Transverse colon (tissue), 4 donors: ENCODE data around the gene CAPN13. TPM values are rescaled to one million over a fixed set of nuclear protein-coding genes. Genes with fewer than 3 reads are reported as not detected.

Source experiments
- DNase-seq: peaks from one replicate; pipeline ENCODE4 v3.0.0-alpha.2; 2019
- H3K27ac ChIP-seq, 4 donors: fragments of 200-600 bp; sonication (generic); 2 replicates each; pipeline ENCODE4 v1.5.1; 2016 to 2018; ENCODE audit warnings: inconsistent platforms in 4 of 4
- H3K27me3 ChIP-seq: fragments of 200-600 bp; sonication (generic); 2 replicates; pipeline ENCODE4 v1.5.1; 2017; ENCODE audit warnings: inconsistent platforms
- H3K36me3 ChIP-seq, 4 donors: fragments of 200-600 bp; sonication (generic); 2 replicates each; pipeline ENCODE4 v1.5.1; 2017 to 2019; ENCODE audit warnings: inconsistent platforms in 4 of 4
- H3K4me1 ChIP-seq, 4 donors: fragments of 200-600 bp; sonication (generic); 2 replicates each; pipeline ENCODE4 v1.5.1; 2017 to 2020; ENCODE audit warnings: inconsistent platforms in 4 of 4
- H3K4me3 ChIP-seq, 4 donors: fragments of 200-600 bp; sonication (generic); 1 replicate in 1 of 4; 2 replicates in 3 of 4; pipeline versions ENCODE4 v1.5.1 to v1.6.1; 2017 to 2019; ENCODE audit warnings: inconsistent platforms in 4 of 4
- H3K9me3 ChIP-seq, 2 donors: fragments of 200-600 bp; sonication (generic); 2 replicates each; pipeline ENCODE4 v1.5.1; 2017 to 2019; ENCODE audit warnings: inconsistent platforms in 2 of 2
- EP300 ChIP-seq: sonication (generic); formaldehyde crosslinking; IDR thresholded peaks from one replicate; pipeline ENCODE4 v1.6.1; 2017; ENCODE audit warnings: antibody characterized with exemption, low read depth
- POLR2A ChIP-seq: fragments of 450-650 bp; IDR thresholded peaks from one replicate; pipeline ENCODE4 v1.6.1; 2016; ENCODE audit warnings: antibody characterized with exemption, mild to moderate bottlenecking, moderate library complexity
- POLR2AphosphoS5 ChIP-seq, 3 donors: sonication (generic); formaldehyde crosslinking; IDR thresholded peaks; one replicate each; pipeline ENCODE4 v1.6.1; 2016; ENCODE audit warnings: antibody characterized with exemption in 3 of 3
- WGBS, 2 donors: methylation state at CpG; one replicate each; pipeline ENCODE4 v1.1.5; 2018; ENCODE audit warnings: low coverage in 1 of 2; 5-methylcytosine and 5-hydroxymethylcytosine counted together
- in situ Hi-C, 4 donors: fragments of 200-750 bp; cut with MboI; loops; one replicate each; pipeline versions ENCODE4 v1.15.0 to v1.15.1; 2017; ENCODE audit warnings: low sequenced_read_pairs in 3 of 4, low pct_ligation_motif_present in 1 of 4, low pct_unique_long_range_greater_than_20kb in 1 of 4
- intact Hi-C: fragments of 100-400 bp; cut with DNase I; formaldehyde crosslinking; loops from one replicate; pipeline ENCODE4 v1.15.1; 2023; ENCODE audit warnings: low total_unique reads
- total RNA-seq, 4 donors: library from RNA; depleted of rRNA; stranded (reverse); fragments of >200 nt; gene quantifications; one replicate each; pipeline ENCODE4 v1.1.0, GENCODE V29; 2016
- TF ChIP-seq, protein P1 (sequence below), 5 experiments: fragments of 200-600 bp in 3 of 5; fragments of 450-650 bp in 2 of 5; sonication (generic) in 3 of 5; IDR thresholded peaks; 1 replicate in 2 of 5; 2 replicates in 3 of 5; pipeline ENCODE4 v1.5.1; 2016 to 2017; ENCODE audit warnings: antibody characterized with exemption in 5 of 5, inconsistent platforms in 3 of 5, mild to moderate bottlenecking in 2 of 5, moderate library complexity in 1 of 5

Gene CAPN13
- total RNA-seq, 4 donors from 2014 or later, result 24.3 to 83.3 (median 52.3) TPM

- Histone ChIP-seq H3K36me3 (no peaks in the 10 kb centered on the region), H3K9me3 (no peaks in the 10 kb centered on the region), H3K4me3 (no peak overlapping the region), H3K4me1 (no peaks in the 10 kb centered on the region), H3K27ac (no peak overlapping the region), H3K27me3 (peaks cover 9% of the 10 kb centered on the region)
- no peak for DNase-seq
- TF ChIP-seq POLR2AphosphoS5 (IDR thresholded peaks at IDR 0.05) (no peak), EP300 (no peak), POLR2A (no peak)
- TF ChIP-seq, protein P1, sequence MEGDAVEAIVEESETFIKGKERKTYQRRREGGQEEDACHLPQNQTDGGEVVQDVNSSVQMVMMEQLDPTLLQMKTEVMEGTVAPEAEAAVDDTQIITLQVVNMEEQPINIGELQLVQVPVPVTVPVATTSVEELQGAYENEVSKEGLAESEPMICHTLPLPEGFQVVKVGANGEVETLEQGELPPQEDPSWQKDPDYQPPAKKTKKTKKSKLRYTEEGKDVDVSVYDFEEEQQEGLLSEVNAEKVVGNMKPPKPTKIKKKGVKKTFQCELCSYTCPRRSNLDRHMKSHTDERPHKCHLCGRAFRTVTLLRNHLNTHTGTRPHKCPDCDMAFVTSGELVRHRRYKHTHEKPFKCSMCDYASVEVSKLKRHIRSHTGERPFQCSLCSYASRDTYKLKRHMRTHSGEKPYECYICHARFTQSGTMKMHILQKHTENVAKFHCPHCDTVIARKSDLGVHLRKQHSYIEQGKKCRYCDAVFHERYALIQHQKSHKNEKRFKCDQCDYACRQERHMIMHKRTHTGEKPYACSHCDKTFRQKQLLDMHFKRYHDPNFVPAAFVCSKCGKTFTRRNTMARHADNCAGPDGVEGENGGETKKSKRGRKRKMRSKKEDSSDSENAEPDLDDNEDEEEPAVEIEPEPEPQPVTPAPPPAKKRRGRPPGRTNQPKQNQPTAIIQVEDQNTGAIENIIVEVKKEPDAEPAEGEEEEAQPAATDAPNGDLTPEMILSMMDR (IDR thresholded peaks at IDR 0.05), result no peak
- intact Hi-C loops, result no loop called here
- in situ Hi-C loops, result loop anchor here in 2 of 4 donors (5.0 to 25.0 kb wide), 4 partner anchors 143 to 615 kb away; no protein-coding TSS in a partner anchor
- 81% methylated on average over 6 of the region's 6 CpGs; no CpG with 5 or more reads in 1 of the 2 donors for WGBS, 2 donors
These were observed 85.3 kb downstream of the CAPN13 start for GRCh38 chr2:30721668-30722647.

DNA sequence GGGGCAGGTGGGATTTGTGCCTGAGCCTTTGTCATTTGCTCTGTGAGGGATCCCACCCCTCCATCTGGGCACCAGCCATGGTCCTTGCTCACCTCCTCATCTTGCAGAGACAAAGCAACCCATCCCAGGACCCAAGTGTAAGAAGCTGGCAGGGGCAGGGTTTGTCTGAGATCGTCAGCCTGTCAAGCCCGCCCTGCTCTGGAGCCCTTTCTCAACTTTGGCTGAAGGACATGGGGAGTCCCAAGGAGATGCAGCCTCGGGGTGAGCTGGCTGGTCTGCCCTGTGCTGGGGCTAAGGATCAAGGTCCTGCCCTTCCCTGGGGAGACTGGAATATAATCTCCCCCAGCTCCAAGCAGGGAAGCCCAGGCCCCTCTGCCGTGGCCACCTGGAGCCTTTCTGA is 86.0 kb downstream of the CAPN13 start:
- Histone ChIP-seq H3K4me3 (no peak overlapping the region), H3K9me3 (no peaks in the 10 kb centered on the region), H3K36me3 (no peaks in the 10 kb centered on the region)

GRCh38 chr2:30717081-30717650 is 90.1 kb downstream of the CAPN13 start:
- H3K9me3 ChIP-seq, result no peaks in the 10 kb centered on the region
- in situ Hi-C loops, result loop anchor here (5.0 to 25.0 kb wide), 4 partner anchors 448 to 620 kb away; no protein-coding TSS in a partner anchor
- H3K4me3 ChIP-seq, result no peak overlapping the region
- intact Hi-C loops, result no loop called here
- 63% methylated on average over 1 of the region's 1 CpG; no CpG with 5 or more reads in 1 of the 2 donors for WGBS, 2 donors
- DNase-seq, result no peak
- TF ChIP-seq POLR2AphosphoS5 (IDR thresholded peaks at IDR 0.05), result no peak
- TF ChIP-seq, protein P1 (IDR thresholded peaks at IDR 0.05), result no peak
- no peak for TF ChIP-seq POLR2A
- no peak for TF ChIP-seq EP300
- no peak overlapping the region for H3K27ac ChIP-seq
- peaks cover 0 to 6% (median 1%) of the 10 kb centered on the region in 4 donors for H3K4me1 ChIP-seq
- no peaks in the 10 kb centered on the region for H3K36me3 ChIP-seq
- no peaks in the 10 kb centered on the region for H3K27me3 ChIP-seq

More for the DNA sequence above, 86.0 kb downstream of the CAPN13 start:
- Histone ChIP-seq H3K4me1 (no peaks in the 10 kb centered on the region), H3K27me3 (peaks cover 6% of the 10 kb centered on the region), H3K27ac (no peak overlapping the region)
- no peak for DNase-seq
- intact Hi-C loops (no loop called here), in situ Hi-C loops (loop anchor here in 2 of 4 donors (5.0 to 25.0 kb wide), 4 partner anchors 144 to 616 kb away; no protein-coding TSS in a partner anchor)
- TF ChIP-seq POLR2A (no peak), POLR2AphosphoS5 (IDR thresholded peaks at IDR 0.05) (no peak), EP300 (no peak)
- TF ChIP-seq, protein P1 (IDR thresholded peaks at IDR 0.05), result no peak
- WGBS, 2 donors, result 82 to 100% methylated on average over 1 to 3 of the region's 4 CpGs
